Panc1 (cell line): ENCODE results near the gene ARID4B. TPM values are rescaled to one million over a fixed set of nuclear protein-coding genes. Genes with fewer than 3 reads are reported as not detected.
A peak's percentile ranks its signal among the peaks of the same experiment; 100 is the strongest.

Experiments
- ATAC-seq: fragments of 200-7000 bp; cut with Tn5 transposase; 2 replicates; pipeline ENCODE4 v1.9.1; 2020; ENCODE audit warnings: mild to moderate bottlenecking, moderate library complexity
- BruUV-seq: library from RNA; stranded (reverse); fragments of 400-500 nt; replicated peaks from 2 replicates; lab custom pipeline; 2021; lab: Mats Ljungman, UMichigan
- CTCF ChIA-PET: fragments of 300-600 bp; sonication (Branson Sonifier 250); formaldehyde crosslinking; loops from one replicate; lab custom pipeline; 2022; ENCODE audit warnings: antibody characterized with exemption; lab: Charles Lee
- POLR2A ChIA-PET: fragments of 300-600 bp; sonication (Branson Sonifier 250); formaldehyde crosslinking; loops from one replicate; lab custom pipeline; 2022; ENCODE audit warnings: antibody characterized with exemption; lab: Charles Lee
- DNase-seq: peaks from one replicate; pipeline ENCODE4 v3.0.0-alpha.2; 2010; ENCODE audit warnings: low read depth, low spot score
- H3K27ac ChIP-seq: 2 replicates; pipeline ENCODE4 v1.5.1; 2011; ENCODE audit warnings: mild to moderate bottlenecking, low read length, inconsistent platforms
- H3K27me3 ChIP-seq: fragments of 200-500 bp; sonication (Bioruptor generic); 2 replicates; pipeline ENCODE4 v1.6.0; 2014; ENCODE audit warnings: low read length, inconsistent platforms; ENCODE audit not compliant: control insufficient read depth, insufficient read depth
- H3K36me3 ChIP-seq: fragments of 200-500 bp; sonication (Bioruptor generic); 2 replicates; pipeline ENCODE4 v1.5.1; 2014; ENCODE audit warnings: inconsistent platforms, mild to moderate bottlenecking, low read length, moderate library complexity; ENCODE audit not compliant: control insufficient read depth, insufficient read depth
- H3K4me1 ChIP-seq: 2 replicates; pipeline ENCODE4 v1.5.1; 2011; ENCODE audit warnings: inconsistent platforms, mild to moderate bottlenecking, low read length, moderate library complexity; ENCODE audit not compliant: control insufficient read depth, insufficient read depth
- H3K4me3 ChIP-seq, 2 experiments: 2 replicates each; pipeline ENCODE4 v1.5.1; 2011 to 2012; ENCODE audit warnings: low read depth in 2 of 2, low read length in 2 of 2, mild to moderate bottlenecking in 2 of 2, inconsistent platforms in 1 of 2, moderate library complexity in 1 of 2
- H3K9me3 ChIP-seq: fragments of 200-500 bp; sonication (Bioruptor generic); 2 replicates; pipeline ENCODE4 v1.5.1; 2014; ENCODE audit warnings: low read depth, mild to moderate bottlenecking, inconsistent platforms, low read length, moderate library complexity; ENCODE audit not compliant: control insufficient read depth, insufficient read depth
- POLR2AphosphoS5 ChIP-seq: IDR thresholded peaks from 2 replicates; pipeline ENCODE4 v1.6.1; 2012; ENCODE audit warnings: mild to moderate bottlenecking, low read depth, low read length, moderate library complexity
- SIN3A ChIP-seq: IDR thresholded peaks from 2 replicates; pipeline ENCODE4 v1.6.1; 2012; ENCODE audit warnings: low read depth, mild to moderate bottlenecking, low read length, moderate library complexity, borderline replicate concordance; ENCODE audit not compliant: insufficient read depth
- TCF7L2 ChIP-seq: IDR thresholded peaks from 2 replicates; pipeline ENCODE4 v1.6.1; 2011; ENCODE audit warnings: mild to moderate bottlenecking, low read depth, low read length, inconsistent platforms
- in situ Hi-C: cut with HindIII; loops from 2 replicates; pipeline ENCODE4 v1.10.0; 2016; ENCODE audit warnings: low sequenced_read_pairs, low pct_unique_long_range_greater_than_20kb
- intact Hi-C: fragments of 100-400 bp; cut with micrococcal nuclease; formaldehyde crosslinking; loops from one replicate; pipeline ENCODE4 v1.10.0; 2022; ENCODE audit not compliant: unreplicated experiment
- total RNA-seq: library from RNA; stranded (reverse); gene quantifications from one replicate; pipeline ENCODE4 v1.2.1, GENCODE V29; 2021; ENCODE audit not compliant: unreplicated experiment
- TF ChIP-seq, protein P1 (sequence below), 2 experiments: IDR thresholded peaks; 2 replicates each; pipeline ENCODE4 v1.6.1; 2011 to 2012; ENCODE audit warnings: low read depth in 2 of 2, control low read depth in 1 of 2, low read length in 1 of 2, mild to moderate bottlenecking in 1 of 2, moderate library complexity in 1 of 2; ENCODE audit not compliant: insufficient read depth in 1 of 2
- TF ChIP-seq, protein P2 (sequence below): fragments of 450-650 bp; IDR thresholded peaks from 2 replicates; pipeline ENCODE4 v1.5.1; 2017; ENCODE audit warnings: mild to moderate bottlenecking

The ARID4B gene
- total RNA-seq, 1 experiment from 2014 or later = 37.5 TPM

GRCh38 chr1:235368428-235368827 lies 40.4 kb upstream of the ARID4B start:
- POLR2A ChIA-PET = interaction anchor here (0.6 kb wide), 1 partner anchor 1375 kb away, joined by 4 read pairs; no protein-coding TSS in a partner anchor
- in situ Hi-C loops (no loop called here), intact Hi-C loops (loop anchor here (5.0 kb wide), 2 partner anchors 34 to 49 kb away; no protein-coding TSS in a partner anchor)
- H3K4me3 ChIP-seq = peak overlapping the region; percentile 81 to 93
- TF ChIP-seq SIN3A (no peak), POLR2AphosphoS5 (no peak), TCF7L2 (no peak)
- TF ChIP-seq, protein P1, sequence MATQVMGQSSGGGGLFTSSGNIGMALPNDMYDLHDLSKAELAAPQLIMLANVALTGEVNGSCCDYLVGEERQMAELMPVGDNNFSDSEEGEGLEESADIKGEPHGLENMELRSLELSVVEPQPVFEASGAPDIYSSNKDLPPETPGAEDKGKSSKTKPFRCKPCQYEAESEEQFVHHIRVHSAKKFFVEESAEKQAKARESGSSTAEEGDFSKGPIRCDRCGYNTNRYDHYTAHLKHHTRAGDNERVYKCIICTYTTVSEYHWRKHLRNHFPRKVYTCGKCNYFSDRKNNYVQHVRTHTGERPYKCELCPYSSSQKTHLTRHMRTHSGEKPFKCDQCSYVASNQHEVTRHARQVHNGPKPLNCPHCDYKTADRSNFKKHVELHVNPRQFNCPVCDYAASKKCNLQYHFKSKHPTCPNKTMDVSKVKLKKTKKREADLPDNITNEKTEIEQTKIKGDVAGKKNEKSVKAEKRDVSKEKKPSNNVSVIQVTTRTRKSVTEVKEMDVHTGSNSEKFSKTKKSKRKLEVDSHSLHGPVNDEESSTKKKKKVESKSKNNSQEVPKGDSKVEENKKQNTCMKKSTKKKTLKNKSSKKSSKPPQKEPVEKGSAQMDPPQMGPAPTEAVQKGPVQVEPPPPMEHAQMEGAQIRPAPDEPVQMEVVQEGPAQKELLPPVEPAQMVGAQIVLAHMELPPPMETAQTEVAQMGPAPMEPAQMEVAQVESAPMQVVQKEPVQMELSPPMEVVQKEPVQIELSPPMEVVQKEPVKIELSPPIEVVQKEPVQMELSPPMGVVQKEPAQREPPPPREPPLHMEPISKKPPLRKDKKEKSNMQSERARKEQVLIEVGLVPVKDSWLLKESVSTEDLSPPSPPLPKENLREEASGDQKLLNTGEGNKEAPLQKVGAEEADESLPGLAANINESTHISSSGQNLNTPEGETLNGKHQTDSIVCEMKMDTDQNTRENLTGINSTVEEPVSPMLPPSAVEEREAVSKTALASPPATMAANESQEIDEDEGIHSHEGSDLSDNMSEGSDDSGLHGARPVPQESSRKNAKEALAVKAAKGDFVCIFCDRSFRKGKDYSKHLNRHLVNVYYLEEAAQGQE (IDR thresholded peaks at IDR 0.05; ENCODE audit: insufficient read depth in 1 of 2, low read depth in 2 of 2, low read length in 1 of 2) = no peak
- no peaks in the 10 kb centered on the region for H3K27me3 ChIP-seq
- H3K36me3 ChIP-seq = no peaks in the 10 kb centered on the region
- BruUV-seq = no TSS peak
- ATAC-seq (no peak), DNase-seq (no peak)
- CTCF ChIA-PET = no interaction called here
- peak overlapping the region; percentile 94 for H3K27ac ChIP-seq
- peaks cover 5% of the 10 kb centered on the region for H3K4me1 ChIP-seq
- no peaks in the 10 kb centered on the region for H3K9me3 ChIP-seq

DNA sequence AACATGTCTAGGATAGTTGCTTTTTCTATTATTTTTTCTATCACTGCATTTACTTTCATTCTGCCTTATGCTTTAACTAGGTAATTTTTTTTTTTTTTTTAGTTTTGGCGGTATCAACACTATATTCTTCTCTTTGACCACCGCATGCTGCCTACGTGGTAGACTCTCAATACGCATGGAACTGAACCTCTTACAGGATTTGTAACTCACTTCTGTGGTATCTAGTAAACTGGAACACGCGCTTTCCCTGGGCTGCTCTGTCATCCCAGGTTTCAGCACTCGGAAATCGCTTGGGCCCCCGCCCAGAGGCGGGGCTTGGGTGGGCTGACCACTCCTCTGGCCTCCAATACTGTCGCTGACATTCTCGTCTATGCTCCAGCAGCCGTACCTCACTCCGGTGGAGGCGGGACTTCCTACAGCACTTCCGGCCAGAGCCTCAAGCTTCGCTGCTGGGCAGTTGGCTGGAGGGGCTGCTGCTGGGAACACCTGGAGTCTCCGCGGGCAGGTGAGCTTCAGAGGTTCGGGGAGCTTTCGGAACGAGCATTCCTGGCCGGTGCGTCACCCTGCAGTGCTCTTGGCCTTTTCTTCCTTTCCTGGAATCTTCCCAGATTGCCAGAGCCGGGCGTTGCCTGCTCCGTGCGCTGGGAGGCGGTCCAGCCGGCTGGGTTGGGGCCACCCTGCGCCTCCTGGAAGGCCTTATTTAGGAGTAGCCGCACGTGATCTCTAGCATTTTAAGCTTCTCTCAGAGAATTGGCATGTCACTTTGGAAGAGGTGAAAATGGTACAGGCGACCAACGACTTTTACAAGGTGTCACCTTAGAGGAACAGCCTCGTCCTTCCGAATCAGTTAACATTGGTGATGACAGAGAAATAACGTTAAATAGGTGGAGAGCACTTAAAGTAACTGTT lies 39.3 kb upstream of the ARID4B start, which contains the start of gene TBCE:
TSS of gene TBCE (plus strand) at position 428 of the 909 bp plus-strand sequence. CDS start 12,623 bp downstream, outside the sequence.
- Histone ChIP-seq H3K9me3 (no peaks in the 10 kb centered on the region), H3K27ac (peak within 1 kb of the TSS; percentile 94), H3K4me1 (peaks cover 5% of the 10 kb centered on the region), H3K27me3 (no peaks in the 10 kb centered on the region), H3K36me3 (no peaks in the 10 kb centered on the region), H3K4me3 (peak within 1 kb of the TSS; percentile 81 to 93)
- BruUV-seq = TSS peak; percentile 86
- TF ChIP-seq, protein P1 (IDR thresholded peaks at IDR 0.05; ENCODE audit: insufficient read depth in 1 of 2, low read depth in 2 of 2, low read length in 1 of 2) = no peak; a peak in 1 of 4 replicates
- TF ChIP-seq, protein P2, sequence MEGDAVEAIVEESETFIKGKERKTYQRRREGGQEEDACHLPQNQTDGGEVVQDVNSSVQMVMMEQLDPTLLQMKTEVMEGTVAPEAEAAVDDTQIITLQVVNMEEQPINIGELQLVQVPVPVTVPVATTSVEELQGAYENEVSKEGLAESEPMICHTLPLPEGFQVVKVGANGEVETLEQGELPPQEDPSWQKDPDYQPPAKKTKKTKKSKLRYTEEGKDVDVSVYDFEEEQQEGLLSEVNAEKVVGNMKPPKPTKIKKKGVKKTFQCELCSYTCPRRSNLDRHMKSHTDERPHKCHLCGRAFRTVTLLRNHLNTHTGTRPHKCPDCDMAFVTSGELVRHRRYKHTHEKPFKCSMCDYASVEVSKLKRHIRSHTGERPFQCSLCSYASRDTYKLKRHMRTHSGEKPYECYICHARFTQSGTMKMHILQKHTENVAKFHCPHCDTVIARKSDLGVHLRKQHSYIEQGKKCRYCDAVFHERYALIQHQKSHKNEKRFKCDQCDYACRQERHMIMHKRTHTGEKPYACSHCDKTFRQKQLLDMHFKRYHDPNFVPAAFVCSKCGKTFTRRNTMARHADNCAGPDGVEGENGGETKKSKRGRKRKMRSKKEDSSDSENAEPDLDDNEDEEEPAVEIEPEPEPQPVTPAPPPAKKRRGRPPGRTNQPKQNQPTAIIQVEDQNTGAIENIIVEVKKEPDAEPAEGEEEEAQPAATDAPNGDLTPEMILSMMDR = no peak
- TF ChIP-seq SIN3A = no peak; the same call in 1 of the 2 replicates
- no peak for TF ChIP-seq TCF7L2
- TF ChIP-seq POLR2AphosphoS5 = peak; percentile 91
- ChIA-PET POLR2A (interaction anchor here (0.6 kb wide), 2 partner anchors 37 to 38 kb away, joined by 3 read pairs; no protein-coding TSS in a partner anchor), CTCF (interaction anchor here (0.6 to 0.7 kb wide), 2 partner anchors 45 to 138 kb away, joined by 3 to 10 read pairs; no protein-coding TSS in a partner anchor)
- ATAC-seq (peak; percentile 100), DNase-seq (peak; percentile 97)
- intact Hi-C loops = loop anchor here (5.0 kb wide), 2 partner anchors 35 to 50 kb away; no protein-coding TSS in a partner anchor
- in situ Hi-C loops = no loop called here
